HG02840 (cell line): ENCODE measurements around the gene UBE2D3.
"Not testable (repeated sequence)": the region's sequence is repeated elsewhere in the genome, so short reads cannot be mapped to it uniquely, and the experiment has no call there.

Experiments
- ATAC-seq: cut with Tn5 transposase; IDR thresholded peaks from one replicate; pipeline ENCODE4 v1.9.1; 2021; ENCODE audit warnings: mild to moderate bottlenecking, moderate library complexity, moderate number of reproducible peaks; ENCODE audit not compliant: unreplicated experiment, low FRiP score

UBE2D3 gene

DNA sequence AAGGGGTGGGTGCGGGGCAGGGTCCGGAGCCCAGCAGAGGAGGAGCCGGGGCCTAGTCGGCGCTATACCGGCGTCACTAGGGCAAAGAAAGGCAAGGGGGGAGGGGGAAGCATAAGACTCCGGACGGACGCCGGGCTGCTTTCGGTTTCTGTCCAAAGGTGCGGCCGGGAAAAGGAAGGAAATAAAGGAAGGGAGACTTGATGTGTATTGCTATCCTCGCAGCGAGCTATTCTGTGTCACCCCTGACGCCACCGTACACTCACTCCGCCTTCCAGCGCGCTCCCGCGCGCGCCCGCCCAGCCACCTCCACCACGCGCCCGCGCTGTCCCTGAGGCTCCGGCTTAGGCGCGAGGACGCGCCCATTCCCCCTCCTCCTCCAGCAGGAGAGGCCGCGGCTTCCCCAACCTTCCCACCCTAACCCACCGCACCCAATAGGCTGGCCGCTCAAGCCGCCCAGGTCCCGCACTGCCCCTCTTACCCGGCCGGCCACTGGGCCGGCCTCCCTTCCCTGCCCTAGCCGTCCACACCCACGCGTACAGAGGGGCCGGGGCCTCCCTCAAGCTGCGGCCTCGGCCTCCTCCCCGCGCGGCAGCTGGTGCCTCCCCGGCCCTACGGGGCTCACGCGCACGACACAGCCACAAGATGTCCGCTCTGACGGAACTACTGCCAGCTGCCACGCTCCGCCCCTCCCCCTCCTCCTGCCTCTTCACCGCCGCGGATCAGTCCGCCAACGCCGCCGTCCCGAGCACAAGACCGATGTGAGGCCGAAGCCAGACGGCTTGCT lies at the start of gene UBE2D3:
UBE2D3 (minus strand) TSS at position 662 of the 784 bp plus-strand sequence. CDS start 1,043 bp downstream, outside the sequence.
- ATAC-seq = peak; percentile 26

DNA sequence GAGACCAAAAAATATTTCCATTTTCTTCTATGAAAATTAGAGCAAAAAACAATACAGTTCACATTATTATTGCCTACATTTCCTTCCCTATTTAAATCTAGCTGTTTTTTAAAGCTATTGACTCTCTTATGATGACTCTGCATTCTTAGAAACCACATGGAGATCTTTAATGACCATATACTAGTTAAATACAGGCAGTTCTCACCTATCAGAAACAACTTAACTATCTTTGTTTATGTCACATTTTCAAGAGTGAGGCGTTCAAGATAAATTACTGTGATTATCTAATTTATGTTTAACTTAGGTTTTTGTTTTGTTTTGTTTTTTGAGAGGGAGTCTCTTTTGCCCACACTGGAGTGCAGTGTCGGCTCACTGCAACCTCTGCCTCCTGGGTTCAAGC lies 44.4 kb upstream of the UBE2D3 start:
- ATAC-seq = no peak

DNA sequence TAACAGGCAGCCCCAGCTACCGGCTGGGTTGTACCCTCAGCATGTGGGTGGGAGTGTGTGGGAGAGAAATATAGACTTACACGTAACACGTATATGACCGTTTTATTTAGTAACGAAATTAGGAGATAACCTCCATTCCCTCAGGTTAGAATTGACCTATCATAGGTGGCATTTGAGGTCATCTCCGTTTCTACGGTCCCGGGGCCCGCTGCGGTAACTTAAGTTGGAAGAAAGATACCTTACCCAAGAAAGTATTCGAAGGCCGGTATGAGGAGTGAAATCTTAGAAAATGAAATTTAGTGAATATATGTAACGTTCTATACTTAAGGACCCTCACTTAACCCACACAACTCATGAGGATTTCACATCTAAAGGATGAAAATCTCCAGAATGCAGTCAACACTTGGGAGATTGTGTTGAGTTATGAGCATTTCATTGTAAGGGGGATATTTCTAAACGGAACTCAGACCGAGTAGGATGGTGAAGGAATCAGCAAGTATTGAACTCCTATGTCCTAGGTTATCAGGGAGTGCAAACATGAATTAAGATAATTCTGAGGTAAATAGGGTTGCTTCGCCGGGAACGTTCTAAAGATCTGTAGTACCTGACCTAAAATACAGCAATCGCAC lies 42.3 kb upstream of the UBE2D3 start:
- ATAC-seq = peak; percentile 31

DNA sequence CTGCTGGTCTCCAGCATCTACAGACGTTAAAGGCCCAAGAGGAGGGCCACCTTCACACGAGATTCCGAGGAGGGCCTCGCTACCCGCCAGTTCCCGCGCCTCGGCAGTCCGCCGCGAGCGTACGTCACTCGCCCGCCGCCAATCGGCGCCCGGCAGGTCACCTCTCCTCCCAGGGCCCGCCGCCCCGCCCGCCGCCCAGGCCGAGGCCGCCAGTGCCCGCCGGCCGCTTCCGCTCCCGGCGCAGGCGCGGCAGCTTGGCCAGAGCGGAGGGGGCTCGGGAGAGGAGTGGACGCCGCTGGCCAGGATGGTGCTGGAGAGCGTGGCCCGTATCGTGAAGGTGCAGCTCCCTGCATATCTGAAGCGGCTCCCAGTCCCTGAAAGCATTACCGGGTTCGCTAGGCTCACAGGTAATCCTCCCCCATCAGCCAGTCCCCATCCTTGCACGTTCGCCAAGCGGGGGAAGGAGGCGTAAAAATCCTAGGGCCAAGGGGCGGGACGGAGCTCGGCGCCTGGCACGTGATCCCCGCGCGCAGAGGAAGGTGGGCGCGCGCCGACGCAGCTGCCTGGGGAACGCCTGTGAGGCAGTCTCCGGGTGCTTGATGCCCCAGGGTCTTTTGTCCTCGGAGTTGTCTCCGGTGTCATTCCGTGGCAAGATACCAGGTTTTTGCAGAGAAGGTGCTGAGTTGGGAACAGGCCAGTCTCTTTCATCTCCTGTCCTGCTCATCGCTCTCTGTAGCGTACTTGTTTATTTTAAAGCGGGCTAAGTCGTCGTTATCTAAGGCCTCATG lies 41.6 kb upstream of the UBE2D3 start, which contains the start of gene CISD2:
CISD2 (plus strand) TSS at position 212 of the 788 bp plus-strand sequence; CDS start at position 305, 93 bp downstream.
- ATAC-seq = peak; percentile 89

DNA sequence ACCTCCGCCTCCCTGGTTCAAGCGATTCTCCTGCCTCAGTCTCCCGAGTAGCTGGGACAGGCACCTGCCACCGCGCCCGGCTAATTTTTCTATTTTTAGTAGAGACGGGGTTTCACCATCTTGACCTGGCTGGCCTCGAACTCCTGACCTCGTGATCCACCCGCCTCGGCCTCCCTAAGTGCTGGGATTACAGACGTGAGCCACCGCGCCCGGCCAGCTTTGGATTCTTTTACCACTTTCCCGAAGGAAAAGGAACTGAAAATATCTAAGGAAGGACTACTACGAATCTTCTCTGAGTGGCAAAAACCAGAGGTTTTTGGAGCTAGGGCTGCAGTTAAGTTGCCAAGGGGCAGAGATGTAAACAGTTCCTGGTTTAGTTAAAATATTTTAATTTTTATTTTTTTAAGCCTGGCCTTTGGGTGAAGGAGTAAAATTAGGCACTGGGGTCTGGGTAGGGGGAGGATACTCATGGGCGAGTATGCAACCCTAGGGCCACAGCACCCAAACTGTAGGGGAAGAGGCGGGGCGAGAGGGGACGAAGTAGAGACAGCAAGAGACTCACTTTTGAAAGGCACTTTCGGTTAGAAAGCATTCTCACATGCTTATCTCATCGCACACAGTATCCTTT lies 40.9 kb upstream of the UBE2D3 start:
- peak; percentile 50 for ATAC-seq

DNA sequence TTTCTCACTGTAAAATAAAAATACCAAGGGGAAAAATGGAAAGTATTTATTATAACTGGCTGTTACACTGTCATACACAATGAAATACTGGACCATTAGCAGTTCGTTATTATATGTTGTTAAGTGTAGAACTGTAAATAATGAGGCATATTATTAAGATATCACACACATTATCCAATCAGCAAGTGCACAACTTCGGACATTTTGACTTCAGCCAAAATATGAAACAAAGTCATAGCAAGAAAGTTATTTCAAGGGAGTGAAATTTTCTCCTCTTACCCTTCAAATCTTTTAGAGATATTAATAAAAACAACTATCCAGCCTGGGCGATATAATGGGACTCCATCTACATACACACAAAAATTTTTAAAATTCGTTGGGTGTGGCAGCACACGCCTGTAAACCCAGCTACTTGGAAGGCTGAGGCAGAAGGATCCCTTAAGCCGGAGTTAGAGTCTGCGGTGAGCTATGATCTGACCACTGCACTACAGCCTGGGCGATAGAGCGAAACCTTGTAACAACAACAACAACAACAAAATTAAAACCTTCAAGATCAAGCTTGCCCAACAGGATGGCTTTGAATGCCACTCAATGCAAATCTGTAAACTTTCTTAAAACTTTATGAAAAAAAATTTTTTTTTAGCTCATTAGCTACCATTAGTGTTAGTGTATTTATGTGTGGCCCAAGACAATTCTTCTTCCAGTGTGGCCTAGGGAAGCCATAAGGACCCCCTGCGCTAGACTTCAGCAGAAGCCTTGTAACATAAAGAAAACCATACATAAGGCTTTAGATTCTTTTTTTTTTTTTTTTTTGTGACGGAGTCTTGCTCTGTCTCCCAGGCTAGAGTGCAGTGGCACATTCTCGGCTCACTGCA lies 40.2 kb upstream of the UBE2D3 start:
- ATAC-seq = no peak

DNA sequence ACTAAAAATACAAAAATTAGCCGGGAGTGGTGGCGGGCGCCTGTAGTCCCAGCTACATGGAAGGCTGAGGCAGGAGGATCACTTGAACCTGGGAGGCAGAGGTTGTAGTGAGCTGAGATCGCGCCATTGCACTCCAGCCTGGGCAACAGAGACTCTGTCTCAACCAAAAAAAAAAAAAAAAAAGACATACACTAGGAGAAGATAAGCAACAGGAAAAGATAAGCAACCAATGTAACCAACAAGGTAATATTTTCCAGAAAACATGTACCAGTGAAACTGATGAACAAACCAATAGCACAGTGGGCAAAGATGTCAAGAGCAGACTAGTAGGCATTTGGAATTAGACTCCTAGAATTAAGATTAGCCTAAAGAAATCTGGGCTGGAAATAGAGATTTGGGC lies 38.0 kb upstream of the UBE2D3 start:
- ATAC-seq = not testable (repeated sequence)

DNA sequence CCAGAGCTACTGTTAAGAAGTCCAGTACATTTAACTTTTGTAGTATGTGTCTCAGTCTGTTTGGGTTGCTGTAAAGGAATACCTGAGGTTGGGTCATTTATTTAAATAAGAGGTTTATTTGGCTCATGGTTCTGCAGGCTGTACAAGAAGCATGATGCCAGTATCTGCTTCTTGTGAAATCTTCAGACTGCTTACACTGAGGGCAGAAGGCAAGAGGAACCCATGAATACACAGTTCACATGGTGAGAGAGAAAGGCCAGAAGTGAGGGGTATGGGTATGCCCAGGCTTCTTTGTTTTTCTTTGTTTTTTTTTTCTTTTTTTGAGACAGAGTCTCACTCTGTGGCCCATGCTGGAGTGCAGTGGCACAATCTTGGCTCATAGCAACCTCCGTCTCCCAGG lies 35.4 kb upstream of the UBE2D3 start:
- no peak for ATAC-seq

DNA sequence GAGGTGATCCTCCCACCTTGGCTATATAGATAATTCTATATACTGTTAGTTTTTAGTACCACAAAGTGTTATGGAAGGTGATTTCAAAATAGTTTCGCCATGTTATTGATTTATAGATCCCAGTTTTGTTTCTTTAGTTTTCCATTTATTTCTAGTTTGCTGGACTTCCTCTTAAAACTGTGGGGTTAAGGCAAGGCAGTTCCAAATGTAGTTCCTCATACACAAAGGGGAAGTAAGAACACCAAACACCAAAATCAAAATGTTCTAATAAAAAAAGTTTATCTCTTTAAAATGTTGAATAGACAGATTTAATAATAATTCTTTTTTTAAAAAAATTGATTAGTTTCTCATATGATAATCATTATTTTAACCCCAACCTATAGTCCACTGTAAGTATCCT lies 34.7 kb upstream of the UBE2D3 start:
- ATAC-seq = no peak

DNA sequence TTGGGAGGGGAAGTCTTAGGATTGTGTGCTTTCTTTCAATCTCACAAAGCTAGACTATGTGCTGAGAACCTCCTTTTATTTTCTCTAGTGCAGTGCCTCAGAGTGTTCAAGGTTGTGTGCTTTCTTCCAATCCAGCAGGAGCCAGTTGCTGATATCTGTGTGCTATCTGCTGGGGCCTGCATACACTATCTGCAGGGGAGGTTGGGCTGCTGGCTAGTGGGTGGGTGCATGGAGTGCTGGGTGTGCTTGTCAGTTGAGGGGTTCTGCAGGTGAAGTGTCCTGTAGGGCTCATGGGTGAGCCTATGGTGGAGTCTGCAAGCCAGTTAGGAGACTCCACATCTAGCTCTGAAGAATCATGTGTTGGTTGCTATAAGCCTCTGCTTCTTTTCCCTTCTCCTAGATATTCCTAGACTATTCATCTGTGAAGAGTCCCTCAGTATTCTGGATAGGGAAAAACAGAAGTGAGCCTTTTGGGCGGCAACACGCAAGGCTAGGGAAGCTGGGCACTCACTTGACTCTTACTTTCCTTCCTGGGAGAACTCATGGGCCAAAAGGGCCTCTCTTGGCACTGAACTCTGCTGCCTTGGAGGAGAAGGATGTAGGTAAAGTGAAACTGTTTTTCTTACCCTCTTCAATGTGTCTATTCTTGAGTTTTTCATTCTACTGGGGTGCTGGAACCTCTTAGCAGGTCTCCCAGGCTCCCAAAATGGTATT lies 33.4 kb upstream of the UBE2D3 start:
- ATAC-seq = no peak

DNA sequence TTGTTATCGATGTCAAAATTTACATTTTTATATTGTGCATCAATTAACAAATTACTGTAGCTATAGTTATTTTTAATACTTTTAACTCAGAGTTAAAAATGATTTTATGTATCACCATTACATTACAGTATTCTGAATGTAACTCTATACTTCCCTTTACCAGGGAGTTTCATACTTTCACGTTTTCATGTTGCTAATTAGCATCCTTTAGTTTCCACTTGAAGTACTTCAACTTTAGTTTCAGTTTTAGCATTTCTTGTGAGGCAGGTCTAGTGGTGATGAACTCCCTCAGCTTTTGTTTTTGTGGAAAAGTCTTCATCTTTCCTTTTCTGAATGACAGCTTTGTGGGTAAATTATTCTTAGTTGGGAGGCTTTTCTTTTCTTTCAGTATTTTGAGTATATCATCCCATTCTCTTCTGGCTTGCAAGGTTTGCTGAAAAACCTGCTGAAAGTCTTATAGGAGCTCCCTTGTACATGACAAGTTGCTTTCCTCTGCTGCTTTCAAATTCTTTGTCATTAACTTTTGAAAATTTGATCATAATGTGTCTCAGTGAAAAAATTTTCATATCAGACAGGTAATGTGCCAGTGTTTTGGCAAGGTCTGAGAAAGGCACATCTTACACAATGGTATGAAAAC lies 31.6 kb upstream of the UBE2D3 start:
- ATAC-seq = no peak

DNA sequence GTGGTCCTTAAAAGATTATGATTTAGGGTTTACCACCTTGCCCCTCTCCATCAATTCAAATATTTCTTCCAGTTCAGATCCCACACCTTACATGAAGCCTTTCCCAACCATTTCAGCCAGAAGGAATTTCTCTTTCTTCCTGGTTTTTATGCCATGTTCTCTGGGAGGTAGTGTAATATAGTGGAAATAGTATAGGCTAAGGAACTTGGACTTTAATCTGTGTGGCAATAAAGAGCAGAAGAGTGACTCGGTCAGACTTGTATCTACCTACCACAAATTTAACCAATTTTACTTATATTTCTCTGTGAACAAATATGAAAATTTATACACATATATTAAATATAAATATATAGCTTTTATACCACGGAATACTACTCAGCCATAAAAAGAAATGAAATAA lies 23.0 kb upstream of the UBE2D3 start:
- no peak for ATAC-seq

DNA sequence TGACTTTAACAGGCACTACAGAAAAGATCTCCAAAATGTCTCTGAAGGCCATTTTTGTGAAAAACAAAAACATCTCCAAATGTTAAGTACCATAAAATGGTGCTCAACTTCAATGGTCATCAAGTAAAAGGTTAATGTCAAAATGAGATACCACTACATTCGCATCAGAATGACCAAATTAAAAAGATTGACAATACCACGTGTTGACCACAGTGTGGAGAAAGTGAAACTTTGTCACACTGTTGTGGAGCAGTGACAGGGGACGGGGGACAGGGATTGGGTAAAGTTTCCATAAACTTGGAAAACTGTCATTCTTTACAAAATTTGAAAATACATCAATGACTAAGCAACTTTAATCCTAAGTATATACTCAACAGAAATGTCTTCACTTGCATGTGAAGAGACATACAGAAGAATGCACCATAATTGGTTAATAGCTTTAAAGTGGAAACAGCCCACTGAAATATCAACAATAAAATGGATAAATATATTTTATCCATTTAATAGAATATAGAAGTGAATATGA lies 22.3 kb upstream of the UBE2D3 start:
- ATAC-seq = no peak

DNA sequence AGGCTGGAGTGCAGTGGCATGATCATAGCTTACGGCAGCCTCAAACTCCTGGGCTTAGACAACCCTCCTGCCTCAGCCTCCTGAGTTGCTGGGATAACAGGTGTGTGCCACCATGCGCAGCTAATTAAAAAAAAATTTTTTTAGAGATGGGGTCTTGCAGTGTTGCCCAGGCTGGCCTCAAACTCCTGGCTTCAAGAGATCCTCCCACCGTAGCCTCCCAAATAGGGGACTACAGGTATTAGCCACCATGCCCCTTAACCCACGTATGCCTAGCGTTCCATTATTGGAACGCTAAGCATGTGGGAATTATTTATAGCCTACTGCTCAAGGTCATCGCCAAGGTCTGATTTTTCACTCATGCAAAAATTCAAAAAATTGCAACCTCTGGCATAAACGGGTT lies 20.3 kb upstream of the UBE2D3 start:
- ATAC-seq = no peak

DNA sequence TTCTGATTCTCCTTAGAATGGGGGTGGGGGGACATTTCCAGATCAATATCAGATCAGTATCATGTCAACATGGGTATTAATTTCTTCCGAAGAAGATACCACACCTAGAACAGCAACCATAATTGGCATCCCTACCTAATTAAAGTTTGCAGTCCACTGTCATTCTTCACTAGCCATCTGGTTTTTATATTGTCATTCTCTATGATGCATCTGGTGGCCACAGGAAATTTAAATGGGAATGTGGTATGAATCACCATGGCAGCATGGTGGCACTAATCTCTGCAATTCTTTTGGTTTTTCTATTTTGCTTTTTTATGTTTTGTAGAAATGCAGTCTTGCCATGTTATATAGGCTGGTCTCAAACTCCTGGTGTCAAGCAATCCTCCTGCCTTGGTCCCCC lies 16.6 kb upstream of the UBE2D3 start:
- ATAC-seq = no peak

DNA sequence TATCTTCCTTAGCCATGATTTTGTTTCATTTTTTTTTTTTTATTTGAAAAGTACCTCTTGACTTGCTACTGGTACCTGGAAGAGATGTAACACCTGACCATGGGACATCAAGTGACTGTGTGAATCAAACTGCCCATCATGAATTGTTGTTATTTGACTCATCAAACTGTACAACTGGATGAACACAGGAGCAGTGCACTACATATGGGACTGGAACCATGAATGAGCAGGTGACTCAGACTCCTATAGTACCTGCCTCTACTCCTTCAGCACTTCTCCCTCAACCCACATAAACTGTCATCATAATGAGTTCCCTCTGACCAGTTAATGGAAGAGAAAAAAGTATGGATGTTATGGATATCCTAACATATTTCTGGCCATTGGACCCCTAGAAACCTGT lies 15.9 kb upstream of the UBE2D3 start:
- ATAC-seq = no peak

DNA sequence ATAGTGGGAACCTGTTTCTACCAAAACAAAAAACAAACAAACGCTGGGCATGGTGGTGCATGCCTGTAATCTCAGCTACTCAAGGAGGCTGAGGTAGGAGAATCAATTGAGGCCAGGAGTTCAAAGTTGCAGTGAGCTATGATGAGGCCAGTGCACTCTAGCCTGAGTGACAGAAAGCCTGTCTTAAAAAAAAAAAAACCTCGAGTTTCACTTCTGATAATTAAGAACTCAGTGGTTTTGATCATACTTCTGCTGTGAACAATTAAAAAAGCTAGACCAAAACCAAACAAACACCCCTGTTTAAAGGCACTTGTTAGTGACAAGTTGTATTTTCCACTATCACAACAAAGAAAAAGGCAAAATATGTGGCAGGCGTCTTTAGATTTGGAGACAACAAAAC lies 15.0 kb upstream of the UBE2D3 start:
- ATAC-seq = no peak

DNA sequence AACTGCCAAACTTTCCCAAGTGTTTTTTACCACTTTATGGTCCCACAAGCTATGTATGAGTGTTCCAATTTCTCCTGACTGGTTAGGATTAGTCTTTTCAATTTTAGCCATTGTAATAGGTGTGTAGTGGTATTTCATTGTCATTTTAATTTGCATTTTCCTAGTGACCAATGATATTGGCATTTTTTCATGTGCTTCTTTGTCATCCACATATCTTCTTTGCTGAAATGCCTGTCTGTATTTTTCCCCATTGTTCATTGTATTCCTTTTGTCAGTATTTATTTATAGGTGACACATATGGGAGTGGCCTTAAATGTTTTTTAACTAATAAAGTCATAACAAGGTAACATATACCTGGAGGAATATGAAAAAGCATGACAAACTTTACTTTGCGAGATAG lies 9.2 kb upstream of the UBE2D3 start:
- ATAC-seq = no peak
